Parathyroid adenoma (tissue), 2 donors: ENCODE results near the gene CAND2.

Source experiments
- H2AFZ ChIP-seq: fragments of 300-600 bp; sonication (generic); one replicate; pipeline ENCODE4 v1.7.0; 2017; ENCODE audit warnings: antibody characterized with exemption, mild to moderate bottlenecking
- H3K27ac ChIP-seq: fragments of 300-600 bp; sonication (generic); one replicate; pipeline ENCODE4 v1.7.0; 2017
- H3K27me3 ChIP-seq: fragments of 300-600 bp; sonication (generic); one replicate; pipeline ENCODE4 v1.7.0; 2017; ENCODE audit warnings: low read length; ENCODE audit not compliant: control insufficient read depth, insufficient read depth
- H3K36me3 ChIP-seq: fragments of 300-600 bp; sonication (generic); one replicate; pipeline ENCODE4 v1.7.0; 2017; ENCODE audit warnings: low read length; ENCODE audit not compliant: control insufficient read depth, insufficient read depth
- H3K4me1 ChIP-seq: fragments of 300-600 bp; sonication (generic); one replicate; pipeline ENCODE4 v1.7.0; 2017; ENCODE audit warnings: control low read depth
- H3K4me2 ChIP-seq: fragments of 300-600 bp; sonication (generic); one replicate; pipeline ENCODE4 v1.7.0; 2017; ENCODE audit warnings: low read length
- H3K4me3 ChIP-seq: fragments of 300-600 bp; sonication (generic); one replicate; pipeline ENCODE4 v1.7.0; 2017; ENCODE audit warnings: low read depth, low read length
- H3K79me2 ChIP-seq: fragments of 300-600 bp; sonication (generic); one replicate; pipeline ENCODE4 v1.7.0; 2017; ENCODE audit warnings: control low read depth
- H3K9ac ChIP-seq: fragments of 300-600 bp; sonication (generic); one replicate; pipeline ENCODE4 v1.7.0; 2017; ENCODE audit warnings: mild to moderate bottlenecking
- H3K9me3 ChIP-seq: fragments of 300-600 bp; sonication (generic); one replicate; pipeline ENCODE4 v1.7.0; 2017; ENCODE audit warnings: low read length; ENCODE audit not compliant: control insufficient read depth
- CTCF ChIP-seq: fragments of 300-600 bp; sonication (generic); IDR thresholded peaks from one replicate; pipeline ENCODE4 v1.7.0; 2017; ENCODE audit warnings: antibody characterized with exemption, mild to moderate bottlenecking
- donor health status: primary hyperparathyroidism.

The CAND2 gene

GRCh38 chr3:12829404-12829803, 32.9 kb downstream of the CAND2 start:
- no peak for TF ChIP-seq CTCF
- Histone ChIP-seq H3K36me3 (no peaks in the 10 kb centered on the region), H3K9me3 (no peaks in the 10 kb centered on the region), H3K27me3 (no peaks in the 10 kb centered on the region), H3K4me2 (no peak overlapping the region), H3K9ac (no peak overlapping the region), H2AFZ (no peak overlapping the region), H3K27ac (no peak overlapping the region), H3K4me1 (no peaks in the 10 kb centered on the region), H3K4me3 (no peak overlapping the region), H3K79me2 (peaks cover under 1% of the 10 kb centered on the region)

GRCh38 chr3:12829886-12830784, 33.7 kb downstream of the CAND2 start:
- no peaks in the 10 kb centered on the region for H3K27me3 ChIP-seq
- H3K4me2 ChIP-seq, result no peak overlapping the region
- H3K9me3 ChIP-seq, result no peaks in the 10 kb centered on the region
- no peaks in the 10 kb centered on the region for H3K79me2 ChIP-seq
- H3K4me3 ChIP-seq, result no peak overlapping the region
- H3K27ac ChIP-seq, result no peak overlapping the region
- H3K36me3 ChIP-seq, result no peaks in the 10 kb centered on the region
- H2AFZ ChIP-seq, result no peak overlapping the region
- H3K9ac ChIP-seq, result no peak overlapping the region
- H3K4me1 ChIP-seq, result no peaks in the 10 kb centered on the region
- no peak for TF ChIP-seq CTCF

GRCh38 chr3:12830785-12831156, 34.3 kb downstream of the CAND2 start:
- no peak for TF ChIP-seq CTCF
- H3K27ac ChIP-seq, result no peak overlapping the region
- H3K4me2 ChIP-seq, result no peak overlapping the region
- no peak overlapping the region for H3K4me3 ChIP-seq
- H3K9me3 ChIP-seq, result no peaks in the 10 kb centered on the region
- H3K27me3 ChIP-seq, result no peaks in the 10 kb centered on the region
- no peak overlapping the region for H2AFZ ChIP-seq
- H3K79me2 ChIP-seq, result no peaks in the 10 kb centered on the region
- no peaks in the 10 kb centered on the region for H3K36me3 ChIP-seq
- no peak overlapping the region for H3K9ac ChIP-seq
- no peaks in the 10 kb centered on the region for H3K4me1 ChIP-seq

- Histone ChIP-seq H3K79me2 (no peaks in the 10 kb centered on the region), H3K4me2 (no peak overlapping the region), H3K36me3 (no peaks in the 10 kb centered on the region), H3K9ac (no peak overlapping the region), H3K4me3 (no peak overlapping the region), H3K9me3 (no peaks in the 10 kb centered on the region), H3K27ac (no peak overlapping the region), H2AFZ (no peak overlapping the region), H3K4me1 (no peaks in the 10 kb centered on the region), H3K27me3 (no peaks in the 10 kb centered on the region)
- TF ChIP-seq CTCF, result no peak
Observed at GRCh38 chr3:12831301-12831866, 34.9 kb downstream of the CAND2 start.
